Retinal pigment epithelial cell (primary cell): ENCODE measurements around the gene MEGF6.

Experiments used
- DNase-seq: peaks from one replicate; pipeline ENCODE4 v3.0.0-alpha.2; 2010; ENCODE audit warnings: low read depth
- H3K4me3 ChIP-seq: 2 replicates; pipeline ENCODE4 v1.5.1; 2011; ENCODE audit warnings: mild to moderate bottlenecking, low read length, control low read depth, moderate library complexity
- TF ChIP-seq, protein P1 (sequence below): conservative IDR thresholded peaks from 2 replicates; pipeline ENCODE4 v1.5.1; 2011; ENCODE audit warnings: low read depth, low read length, control low read depth, inconsistent platforms

Gene MEGF6

DNA sequence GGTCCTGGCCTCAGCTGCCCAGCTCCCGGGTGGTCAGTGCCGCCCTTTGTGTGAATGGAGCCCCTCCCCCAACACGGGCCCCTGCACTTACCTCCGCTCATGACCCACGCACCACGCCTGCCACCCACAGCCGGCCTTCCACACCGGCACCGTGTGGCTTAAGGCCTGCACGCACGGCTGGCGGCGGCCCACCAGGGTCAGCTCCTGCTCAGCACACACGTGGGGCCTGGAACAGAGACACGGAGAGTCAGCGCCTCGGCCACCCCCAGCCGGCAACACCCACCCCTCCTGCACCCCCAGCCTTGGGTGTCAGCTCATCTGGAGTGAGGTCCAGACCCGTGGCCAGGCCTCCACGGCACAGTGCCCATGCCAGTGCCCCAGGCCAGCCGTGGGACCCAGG, 8.9 kb downstream of the MEGF6 start:
- no peak for DNase-seq
- no peak overlapping the region for H3K4me3 ChIP-seq

DNA sequence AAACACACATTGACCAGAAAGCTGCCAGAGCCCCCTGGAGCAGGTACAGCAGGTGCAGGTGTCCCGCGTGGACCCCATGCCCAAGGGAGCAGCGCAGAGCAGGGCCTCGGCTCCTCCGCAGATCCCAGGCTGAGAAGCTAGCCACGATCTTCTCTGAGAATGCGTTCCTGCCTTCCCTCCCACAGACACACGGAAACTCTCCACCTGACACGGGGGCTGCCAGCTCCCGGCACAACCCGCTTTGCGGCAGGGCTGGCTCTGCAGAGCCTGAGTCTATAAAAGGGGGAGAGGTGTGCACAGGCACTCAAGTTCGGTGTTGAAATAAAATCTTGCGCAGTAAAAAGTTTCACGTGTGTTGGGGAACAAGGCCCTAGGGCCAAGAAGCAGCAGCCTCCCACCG, 9.6 kb downstream of the MEGF6 start:
- no peak overlapping the region for H3K4me3 ChIP-seq
- DNase-seq = no peak
- TF ChIP-seq, protein P1, sequence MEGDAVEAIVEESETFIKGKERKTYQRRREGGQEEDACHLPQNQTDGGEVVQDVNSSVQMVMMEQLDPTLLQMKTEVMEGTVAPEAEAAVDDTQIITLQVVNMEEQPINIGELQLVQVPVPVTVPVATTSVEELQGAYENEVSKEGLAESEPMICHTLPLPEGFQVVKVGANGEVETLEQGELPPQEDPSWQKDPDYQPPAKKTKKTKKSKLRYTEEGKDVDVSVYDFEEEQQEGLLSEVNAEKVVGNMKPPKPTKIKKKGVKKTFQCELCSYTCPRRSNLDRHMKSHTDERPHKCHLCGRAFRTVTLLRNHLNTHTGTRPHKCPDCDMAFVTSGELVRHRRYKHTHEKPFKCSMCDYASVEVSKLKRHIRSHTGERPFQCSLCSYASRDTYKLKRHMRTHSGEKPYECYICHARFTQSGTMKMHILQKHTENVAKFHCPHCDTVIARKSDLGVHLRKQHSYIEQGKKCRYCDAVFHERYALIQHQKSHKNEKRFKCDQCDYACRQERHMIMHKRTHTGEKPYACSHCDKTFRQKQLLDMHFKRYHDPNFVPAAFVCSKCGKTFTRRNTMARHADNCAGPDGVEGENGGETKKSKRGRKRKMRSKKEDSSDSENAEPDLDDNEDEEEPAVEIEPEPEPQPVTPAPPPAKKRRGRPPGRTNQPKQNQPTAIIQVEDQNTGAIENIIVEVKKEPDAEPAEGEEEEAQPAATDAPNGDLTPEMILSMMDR = no peak

More for the DNA sequence above, 8.9 kb downstream of the MEGF6 start:
- TF ChIP-seq, protein P1 = no peak

DNA sequence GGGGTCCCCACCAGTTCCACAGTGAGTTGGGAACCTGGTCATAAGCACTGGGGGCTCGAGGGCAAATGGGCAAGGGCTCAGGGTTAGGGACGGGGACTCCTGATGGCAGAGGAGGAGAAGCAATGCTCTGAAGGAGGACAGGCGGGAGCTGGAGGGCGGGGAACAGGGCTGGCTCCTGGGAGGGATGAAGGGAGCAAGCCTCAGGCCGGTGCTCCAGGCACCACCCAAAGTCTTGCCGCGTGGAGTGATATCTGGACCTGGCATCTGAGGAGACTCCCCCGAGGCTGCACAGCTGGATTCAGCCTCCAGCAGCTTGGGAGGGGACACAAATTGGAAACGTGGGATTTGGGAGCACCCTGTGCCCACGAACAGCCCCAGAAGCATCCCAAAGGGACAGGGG, 11.0 kb downstream of the MEGF6 start:
- TF ChIP-seq, protein P1 = no peak
- H3K4me3 ChIP-seq = no peak overlapping the region
- no peak for DNase-seq

DNA sequence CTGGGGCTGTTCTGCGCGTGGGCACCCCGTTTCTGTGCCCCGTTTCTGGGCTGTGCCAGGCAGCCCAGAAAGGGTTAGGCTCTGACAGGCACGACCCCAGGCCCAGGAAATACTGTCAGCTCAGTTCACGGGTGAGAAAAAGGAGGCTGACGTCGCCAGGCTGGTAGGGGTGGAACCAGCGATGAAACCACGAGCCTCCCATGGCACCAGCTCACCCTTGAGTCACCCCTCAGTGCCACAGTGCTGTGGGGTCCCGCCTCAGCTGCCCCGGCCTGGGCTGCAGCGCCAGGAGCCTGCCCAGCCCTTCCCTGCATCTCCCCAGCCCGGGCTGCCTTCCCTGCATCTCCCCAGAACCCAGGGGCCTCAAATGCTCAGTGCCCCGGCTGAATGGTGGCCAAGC, 11.5 kb downstream of the MEGF6 start:
- TF ChIP-seq, protein P1 = no peak
- no peak for DNase-seq

DNA sequence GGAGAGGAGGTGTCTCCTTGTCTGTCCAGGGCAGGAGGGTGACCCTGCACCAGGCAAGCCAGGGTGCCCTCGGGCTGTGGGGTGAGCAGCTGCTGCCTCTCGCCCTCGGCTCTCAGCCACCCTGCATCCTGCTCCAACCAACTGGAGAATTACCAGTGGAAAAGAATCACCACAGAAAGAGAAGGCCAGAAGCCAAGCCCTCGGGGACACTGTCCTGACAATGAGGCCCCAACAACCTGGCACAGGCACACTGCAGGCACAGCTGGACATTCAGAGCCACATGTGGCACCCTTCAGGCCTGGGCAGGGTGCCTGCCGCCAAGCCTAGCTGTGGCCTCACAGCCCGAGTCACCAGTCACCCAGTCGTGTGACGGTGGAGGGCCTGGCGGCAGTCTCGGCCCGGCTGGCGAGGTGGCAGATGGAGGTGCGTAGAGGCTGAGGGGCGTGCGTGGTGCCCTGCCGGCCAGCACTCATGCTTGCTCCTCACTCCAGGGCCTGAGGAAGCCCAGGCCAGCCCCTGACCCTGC, 12.0 kb downstream of the MEGF6 start:
- no peak overlapping the region for H3K4me3 ChIP-seq
- TF ChIP-seq, protein P1 = no peak
- no peak for DNase-seq

More for the DNA sequence above, 11.5 kb downstream of the MEGF6 start:
- H3K4me3 ChIP-seq = no peak overlapping the region

DNA sequence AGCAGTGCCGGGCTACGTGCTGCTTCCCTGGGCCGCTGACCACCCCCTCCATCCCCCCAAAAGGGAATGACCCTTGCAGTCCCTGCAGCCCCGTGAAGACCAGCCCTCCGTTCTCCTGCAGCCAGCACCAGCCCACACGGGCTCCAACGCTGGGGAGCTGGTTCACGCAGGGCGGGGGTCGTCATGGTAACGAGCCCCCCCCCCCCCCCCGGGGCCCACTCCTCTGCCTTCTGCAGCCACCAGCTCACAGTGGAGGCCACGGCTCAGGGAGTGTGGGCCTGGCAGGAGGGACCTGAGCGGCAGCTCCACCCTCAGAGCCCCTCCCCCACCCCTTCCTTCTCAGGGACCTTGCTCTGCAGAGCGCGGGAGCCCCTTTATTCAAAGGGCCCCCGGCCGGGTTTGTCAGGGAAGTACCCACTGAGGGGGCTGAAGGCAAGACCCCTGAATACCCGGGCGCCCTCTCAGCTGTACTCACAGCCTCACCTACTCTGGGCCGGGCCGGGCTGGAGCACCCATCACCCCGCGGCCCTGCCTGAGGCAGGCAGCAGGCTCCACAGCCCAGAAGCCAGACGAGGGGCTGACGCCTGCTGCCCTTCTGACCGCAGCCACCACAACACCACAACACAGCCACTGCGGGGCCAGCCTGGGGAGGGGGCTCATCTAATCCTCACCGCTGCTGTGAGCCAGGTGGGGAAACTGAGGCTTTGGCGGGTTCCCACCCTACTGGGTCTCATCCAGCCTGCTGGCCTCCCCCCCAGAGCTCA, 12.6 kb downstream of the MEGF6 start:
- TF ChIP-seq, protein P1 = no peak
- no peak for DNase-seq
- H3K4me3 ChIP-seq = no peak overlapping the region

DNA sequence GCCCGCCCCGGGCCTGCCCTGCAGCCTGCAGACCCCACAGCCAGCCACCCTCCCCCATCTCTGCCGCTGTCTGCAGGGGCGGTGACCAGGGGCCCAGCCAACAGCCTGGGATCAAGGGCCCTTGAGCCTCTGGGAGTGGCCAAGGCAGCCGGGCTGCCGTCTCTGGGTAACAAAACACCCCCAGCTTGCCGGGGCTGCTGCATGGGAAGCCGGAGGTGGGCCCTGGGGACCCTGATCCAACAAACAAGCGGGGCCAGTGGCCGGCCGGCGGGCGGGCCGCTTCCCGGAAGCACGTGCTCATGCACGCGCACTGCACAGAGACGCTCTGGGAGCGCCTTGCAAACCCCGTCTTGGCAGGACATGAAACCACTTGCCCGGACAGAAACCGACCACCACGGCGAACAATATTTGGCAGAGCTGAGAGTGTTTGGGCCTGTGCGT, 13.2 kb downstream of the MEGF6 start:
- TF ChIP-seq, protein P1 = no peak
- DNase-seq = no peak
- no peak overlapping the region for H3K4me3 ChIP-seq
